Left lung (tissue), 10 donors: ENCODE data around the gene ITGA2. TPM values are rescaled to one million over a fixed set of nuclear protein-coding genes. Genes with fewer than 3 reads are reported as not detected.

ENCODE experiments used
- ATAC-seq: fragments of 200-7000 bp; cut with Tn5 transposase; one replicate; pipeline ENCODE4 v1.9.1; 2020; ENCODE audit warnings: moderate library complexity
- DNase-seq, 4 donors: peaks; one replicate each; pipeline ENCODE4 v3.0.0-alpha.2; 2013 to 2020
- H3K27ac ChIP-seq, 2 donors: fragments of 200-600 bp; sonication (generic) in 1 of 2; one replicate each; pipeline versions ENCODE4 v1.5.0 to v1.8.0; 2020 to 2021
- H3K27me3 ChIP-seq, 2 donors: fragments of 200-600 bp; sonication (generic) in 1 of 2; one replicate each; pipeline versions ENCODE4 v1.5.0 to v1.8.0; 2020 to 2021
- H3K36me3 ChIP-seq, 2 donors: fragments of 200-600 bp; sonication (generic) in 1 of 2; one replicate each; pipeline versions ENCODE4 v1.5.0 to v1.8.0; 2020 to 2021
- H3K4me1 ChIP-seq, 2 donors: fragments of 200-600 bp; one replicate each; pipeline ENCODE4 v1.8.0; 2021
- H3K4me3 ChIP-seq, 2 donors: fragments of 200-600 bp; sonication (generic) in 1 of 2; one replicate each; pipeline versions ENCODE4 v1.5.0 to v1.8.0; 2020 to 2021; ENCODE audit warnings: mild to moderate bottlenecking in 1 of 2
- H3K9me3 ChIP-seq, 2 donors: fragments of 200-600 bp; sonication (generic) in 1 of 2; one replicate each; pipeline versions ENCODE4 v1.5.0 to v1.8.0; 2020 to 2021
- CTCF ChIP-seq, 2 donors: fragments of 200-600 bp; sonication (generic) in 1 of 2; IDR thresholded peaks; one replicate each; pipeline versions ENCODE4 v1.5.0 to v1.8.0; 2021; ENCODE audit warnings: antibody characterized with exemption in 2 of 2
- intact Hi-C, 2 donors: fragments of 100-400 bp; cut with DNase I; formaldehyde crosslinking; loops; one replicate each; pipeline versions ENCODE4 v1.11.2 to v1.14.2; 2022
- polyA plus RNA-seq, 6 donors: library from polyadenylated mRNA; unstranded; fragments of 120-200 nt; gene quantifications; one replicate each; pipeline ENCODE4 v1.2.1, GENCODE V29; 2013; ENCODE audit not compliant: insufficient read length in 6 of 6
- total RNA-seq, 2 donors: library from RNA; stranded (reverse); fragmentation: NEBNext Ultra II Directional; extraction: Animal tissue kit (Norgen Biotek cat#: 25700); gene quantifications; one replicate each; pipeline ENCODE4 v1.2.1, GENCODE V29; 2021
- donor health status: DM: no; HTN: yes; CAD: no.
- donor health status: DM: no; HTN: no; CAD: no.

ITGA2 gene
- total and polyA plus RNA-seq, 8 donors = 32.4 to 63.0 (median 48.3) TPM

- intact Hi-C loops = no loop called here
- no peak for ATAC-seq
Observed at GRCh38 chr5:53017383-53017782, 28.2 kb downstream of the ITGA2 start.

GRCh38 chr5:53017794-53018391 lies 28.7 kb downstream of the ITGA2 start:
- Histone ChIP-seq H3K4me1 (no peaks in the 10 kb centered on the region), H3K9me3 (no peaks in the 10 kb centered on the region), H3K27me3 (no peaks in the 10 kb centered on the region), H3K36me3 (no peaks in the 10 kb centered on the region), H3K4me3 (no peak overlapping the region), H3K27ac (no peak overlapping the region)
- TF ChIP-seq CTCF (IDR thresholded peaks at IDR 0.05) = no peak
- DNase-seq (no peak), ATAC-seq (no peak)
- intact Hi-C loops = no loop called here

More at GRCh38 chr5:53017383-53017782, 28.2 kb downstream of the ITGA2 start:
- no peak for TF ChIP-seq CTCF (IDR thresholded peaks at IDR 0.05)
- Histone ChIP-seq H3K4me3 (no peak overlapping the region), H3K4me1 (no peaks in the 10 kb centered on the region), H3K27ac (no peak overlapping the region), H3K9me3 (no peaks in the 10 kb centered on the region), H3K27me3 (no peaks in the 10 kb centered on the region), H3K36me3 (no peaks in the 10 kb centered on the region)
- DNase-seq = no peak

- intact Hi-C loops = no loop called here
- ATAC-seq (no peak), DNase-seq (no peak)
- H3K4me1 ChIP-seq = peaks cover 0 to 8% of the 10 kb centered on the region in 2 donors
- H3K9me3 ChIP-seq = no peaks in the 10 kb centered on the region
- TF ChIP-seq CTCF (IDR thresholded peaks at IDR 0.05) = no peak
- H3K4me3 ChIP-seq = no peak overlapping the region
- H3K36me3 ChIP-seq = no peaks in the 10 kb centered on the region
- no peaks in the 10 kb centered on the region for H3K27me3 ChIP-seq
- H3K27ac ChIP-seq = no peak overlapping the region
Observed at GRCh38 chr5:53019320-53019719, 30.2 kb downstream of the ITGA2 start.

- Histone ChIP-seq H3K9me3 (no peaks in the 10 kb centered on the region), H3K27me3 (no peaks in the 10 kb centered on the region), H3K27ac (no peak overlapping the region), H3K4me3 (no peak overlapping the region), H3K4me1 (peaks cover 3 to 23% of the 10 kb centered on the region in 2 donors), H3K36me3 (no peaks in the 10 kb centered on the region)
- DNase-seq = no peak
- no peak for ATAC-seq
- TF ChIP-seq CTCF (IDR thresholded peaks at IDR 0.05) = no peak
- intact Hi-C loops = no loop called here
Observed at GRCh38 chr5:53022930-53023511, 33.9 kb downstream of the ITGA2 start.

- intact Hi-C loops = no loop called here
- peak overlapping the region; percentile 18 to 26 for H3K27ac ChIP-seq
- peak; percentile 57 for ATAC-seq
- H3K36me3 ChIP-seq = no peaks in the 10 kb centered on the region
- no peaks in the 10 kb centered on the region for H3K9me3 ChIP-seq
- no peak overlapping the region for H3K4me3 ChIP-seq
- peak in 1 of 4 donors; percentile 32 for DNase-seq
- H3K4me1 ChIP-seq = peaks cover 5 to 30% of the 10 kb centered on the region in 2 donors
- no peak for TF ChIP-seq CTCF (IDR thresholded peaks at IDR 0.05)
- no peaks in the 10 kb centered on the region for H3K27me3 ChIP-seq
Observed at GRCh38 chr5:53023969-53024368, 34.8 kb downstream of the ITGA2 start.
